Spleen (tissue), 7 donors: ENCODE results near the gene PA2G4.
A peak's percentile ranks its signal among the peaks of the same experiment; 100 is the strongest.

ENCODE experiments used
- CTCF ChIP-seq, 11 experiments: fragments of 200-600 bp in 7 of 11; fragments of 450-650 bp in 4 of 11; sonication (generic) in 4 of 11; IDR thresholded peaks in 8 of 11; conservative IDR thresholded peaks in 3 of 11; 1 replicate in 7 of 11; 2 replicates in 4 of 11; pipeline versions ENCODE4 v1.4.0 to v1.8.0; 2016 to 2021; ENCODE audit warnings: antibody characterized with exemption in 11 of 11, inconsistent platforms in 4 of 11, mild to moderate bottlenecking in 1 of 11
- POLR2A ChIP-seq, 3 donors: fragments of 450-650 bp; IDR thresholded peaks; one replicate each; pipeline ENCODE4 v1.5.1; 2017; ENCODE audit warnings: antibody characterized with exemption in 3 of 3, mild to moderate bottlenecking in 1 of 3
- donor health status: DM: no; HTN: no; CAD: no; lungs with moderate emphysema.
- donor health status: DM: no; HTN: no; CAD: no.
- donor health status: DM: no; HTN: no; CAD: no.

- TF ChIP-seq POLR2A (IDR thresholded peaks at IDR 0.05) (no peak), CTCF (IDR thresholded peaks at IDR 0.05 in 8 of 11, conservative IDR thresholded peaks at IDR 0.05 in 3 of 11) (peak in 4 of 11 experiments; percentile 10 to 34 (median 18))
Observed at GRCh38 chr12:56084958-56085543, 19.3 kb upstream of the PA2G4 start.
